Measurements from ENCODE around the gene ITGB7.

ITGB7 gene

DNA sequence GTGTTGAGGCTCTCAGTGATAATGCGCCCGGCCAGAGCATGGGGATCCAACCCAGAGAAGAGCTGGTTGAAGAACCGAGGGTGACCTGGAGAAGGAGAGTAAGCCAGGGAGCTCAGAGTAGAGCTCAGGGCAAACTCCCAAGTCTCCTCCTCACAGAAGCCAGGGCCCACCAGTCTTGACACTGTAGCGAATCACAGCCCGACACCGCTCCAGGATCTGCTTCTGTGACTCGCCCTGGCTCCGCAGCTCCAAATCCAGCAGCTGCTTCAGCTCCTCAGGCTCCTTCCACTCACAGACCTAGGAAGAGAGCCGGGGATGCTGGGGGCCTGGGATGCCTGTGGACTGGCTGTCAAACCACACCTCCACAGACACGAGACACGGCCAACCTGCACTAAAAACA is 34.7 kb downstream of the ITGB7 start:
- TF ChIP-seq, protein P1, sequence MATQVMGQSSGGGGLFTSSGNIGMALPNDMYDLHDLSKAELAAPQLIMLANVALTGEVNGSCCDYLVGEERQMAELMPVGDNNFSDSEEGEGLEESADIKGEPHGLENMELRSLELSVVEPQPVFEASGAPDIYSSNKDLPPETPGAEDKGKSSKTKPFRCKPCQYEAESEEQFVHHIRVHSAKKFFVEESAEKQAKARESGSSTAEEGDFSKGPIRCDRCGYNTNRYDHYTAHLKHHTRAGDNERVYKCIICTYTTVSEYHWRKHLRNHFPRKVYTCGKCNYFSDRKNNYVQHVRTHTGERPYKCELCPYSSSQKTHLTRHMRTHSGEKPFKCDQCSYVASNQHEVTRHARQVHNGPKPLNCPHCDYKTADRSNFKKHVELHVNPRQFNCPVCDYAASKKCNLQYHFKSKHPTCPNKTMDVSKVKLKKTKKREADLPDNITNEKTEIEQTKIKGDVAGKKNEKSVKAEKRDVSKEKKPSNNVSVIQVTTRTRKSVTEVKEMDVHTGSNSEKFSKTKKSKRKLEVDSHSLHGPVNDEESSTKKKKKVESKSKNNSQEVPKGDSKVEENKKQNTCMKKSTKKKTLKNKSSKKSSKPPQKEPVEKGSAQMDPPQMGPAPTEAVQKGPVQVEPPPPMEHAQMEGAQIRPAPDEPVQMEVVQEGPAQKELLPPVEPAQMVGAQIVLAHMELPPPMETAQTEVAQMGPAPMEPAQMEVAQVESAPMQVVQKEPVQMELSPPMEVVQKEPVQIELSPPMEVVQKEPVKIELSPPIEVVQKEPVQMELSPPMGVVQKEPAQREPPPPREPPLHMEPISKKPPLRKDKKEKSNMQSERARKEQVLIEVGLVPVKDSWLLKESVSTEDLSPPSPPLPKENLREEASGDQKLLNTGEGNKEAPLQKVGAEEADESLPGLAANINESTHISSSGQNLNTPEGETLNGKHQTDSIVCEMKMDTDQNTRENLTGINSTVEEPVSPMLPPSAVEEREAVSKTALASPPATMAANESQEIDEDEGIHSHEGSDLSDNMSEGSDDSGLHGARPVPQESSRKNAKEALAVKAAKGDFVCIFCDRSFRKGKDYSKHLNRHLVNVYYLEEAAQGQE (IDR thresholded peaks at IDR 0.05; ENCODE audit: insufficient replicate concordance, low read depth) = no peak
- TF ChIP-seq POLR2AphosphoS5 (IDR thresholded peaks at IDR 0.05; ENCODE audit: low read depth) (no peak), GABPA (IDR thresholded peaks at IDR 0.05; ENCODE audit: low read depth) (no peak), SPI1 (IDR thresholded peaks at IDR 0.05; ENCODE audit: borderline replicate concordance, low read depth) (no peak)
- TF ChIP-seq, protein P2, sequence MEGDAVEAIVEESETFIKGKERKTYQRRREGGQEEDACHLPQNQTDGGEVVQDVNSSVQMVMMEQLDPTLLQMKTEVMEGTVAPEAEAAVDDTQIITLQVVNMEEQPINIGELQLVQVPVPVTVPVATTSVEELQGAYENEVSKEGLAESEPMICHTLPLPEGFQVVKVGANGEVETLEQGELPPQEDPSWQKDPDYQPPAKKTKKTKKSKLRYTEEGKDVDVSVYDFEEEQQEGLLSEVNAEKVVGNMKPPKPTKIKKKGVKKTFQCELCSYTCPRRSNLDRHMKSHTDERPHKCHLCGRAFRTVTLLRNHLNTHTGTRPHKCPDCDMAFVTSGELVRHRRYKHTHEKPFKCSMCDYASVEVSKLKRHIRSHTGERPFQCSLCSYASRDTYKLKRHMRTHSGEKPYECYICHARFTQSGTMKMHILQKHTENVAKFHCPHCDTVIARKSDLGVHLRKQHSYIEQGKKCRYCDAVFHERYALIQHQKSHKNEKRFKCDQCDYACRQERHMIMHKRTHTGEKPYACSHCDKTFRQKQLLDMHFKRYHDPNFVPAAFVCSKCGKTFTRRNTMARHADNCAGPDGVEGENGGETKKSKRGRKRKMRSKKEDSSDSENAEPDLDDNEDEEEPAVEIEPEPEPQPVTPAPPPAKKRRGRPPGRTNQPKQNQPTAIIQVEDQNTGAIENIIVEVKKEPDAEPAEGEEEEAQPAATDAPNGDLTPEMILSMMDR (IDR thresholded peaks at IDR 0.05; ENCODE audit: insufficient read depth, low read length) = no peak

GRCh38 chr12:53171725-53172329 is 35.2 kb downstream of the ITGB7 start:
- TF ChIP-seq GABPA (IDR thresholded peaks at IDR 0.05; ENCODE audit: low read depth) = no peak
- no peak for TF ChIP-seq SPI1 (IDR thresholded peaks at IDR 0.05; ENCODE audit: borderline replicate concordance, low read depth)
- TF ChIP-seq, protein P2 (IDR thresholded peaks at IDR 0.05; ENCODE audit: insufficient read depth, low read length) = no peak
- TF ChIP-seq, protein P1 (IDR thresholded peaks at IDR 0.05; ENCODE audit: insufficient replicate concordance, low read depth) = no peak
- DNase-seq (ENCODE audit: low read depth in 1 of 2, low spot score in 1 of 2) = no peak
- no peaks in the 10 kb centered on the region for H3K27me3 ChIP-seq (ENCODE audit: insufficient read depth, poor library complexity, severe bottlenecking)

More for the DNA sequence above, 34.7 kb downstream of the ITGB7 start:
- Histone ChIP-seq H3K27ac (replicated peaks) (no peak overlapping the region), H3K27me3 (ENCODE audit: insufficient read depth, poor library complexity, severe bottlenecking) (no peaks in the 10 kb centered on the region), H3K4me3 (replicated peaks; ENCODE audit: insufficient read depth, low read length) (no peak overlapping the region)
- DNase-seq (ENCODE audit: low read depth in 1 of 2, low spot score in 1 of 2) = no peak

GRCh38 chr12:53170876-53171724 is 36.0 kb downstream of the ITGB7 start:
- Histone ChIP-seq H3K27me3 (ENCODE audit: insufficient read depth, poor library complexity, severe bottlenecking) (no peaks in the 10 kb centered on the region), H3K4me3 (replicated peaks; ENCODE audit: insufficient read depth, low read length) (no peak overlapping the region), H3K27ac (replicated peaks) (no peak overlapping the region)
- TF ChIP-seq, protein P1 (IDR thresholded peaks at IDR 0.05; ENCODE audit: insufficient replicate concordance, low read depth) = no peak
- TF ChIP-seq SPI1 (IDR thresholded peaks at IDR 0.05; ENCODE audit: borderline replicate concordance, low read depth) = no peak
- TF ChIP-seq GABPA (IDR thresholded peaks at IDR 0.05; ENCODE audit: low read depth) = no peak
- no peak for TF ChIP-seq POLR2AphosphoS5 (IDR thresholded peaks at IDR 0.05; ENCODE audit: low read depth)
- TF ChIP-seq, protein P2 (IDR thresholded peaks at IDR 0.05; ENCODE audit: insufficient read depth, low read length) = no peak
- DNase-seq (ENCODE audit: low read depth in 1 of 2, low spot score in 1 of 2) = no peak

More at GRCh38 chr12:53171725-53172329, 35.2 kb downstream of the ITGB7 start:
- H3K27ac ChIP-seq (replicated peaks) = no peak overlapping the region
- no peak overlapping the region for H3K4me3 ChIP-seq (replicated peaks; ENCODE audit: insufficient read depth, low read length)
